HG03280 (cell line): ENCODE data around the gene FSHR.

Source experiments
- ATAC-seq: cut with Tn5 transposase; IDR thresholded peaks from one replicate; pipeline ENCODE4 v1.9.1; 2021; ENCODE audit warnings: mild to moderate bottlenecking, moderate library complexity; ENCODE audit not compliant: unreplicated experiment

FSHR gene

DNA sequence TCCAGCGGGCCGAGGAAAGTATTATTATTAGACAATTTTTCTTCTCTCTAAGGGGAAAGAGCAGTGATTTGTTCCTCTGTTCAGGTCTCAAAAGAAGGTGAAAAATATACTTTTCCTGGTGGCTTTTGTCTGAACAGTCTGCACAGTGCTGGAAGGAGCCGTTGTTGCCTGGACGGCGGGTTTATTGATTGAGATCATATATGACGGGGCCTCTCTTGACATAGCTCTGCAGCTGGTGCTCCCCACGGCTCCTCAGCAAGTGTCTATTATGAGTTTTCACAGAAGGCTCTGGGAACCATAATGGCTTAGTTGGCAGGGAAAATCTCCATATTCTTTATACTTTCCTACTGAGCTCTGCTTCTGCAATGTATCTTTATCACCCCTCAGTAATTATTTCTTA is 42.9 kb downstream of the FSHR start:
- no peak for ATAC-seq

- no peak for ATAC-seq
These were observed 43.3 kb downstream of the FSHR start for GRCh38 chr2:49111006-49111405.

- no peak for ATAC-seq
These were observed 43.7 kb downstream of the FSHR start for GRCh38 chr2:49110571-49110970.

- ATAC-seq: no peak
These were observed 45.5 kb downstream of the FSHR start for GRCh38 chr2:49108851-49109250.

DNA sequence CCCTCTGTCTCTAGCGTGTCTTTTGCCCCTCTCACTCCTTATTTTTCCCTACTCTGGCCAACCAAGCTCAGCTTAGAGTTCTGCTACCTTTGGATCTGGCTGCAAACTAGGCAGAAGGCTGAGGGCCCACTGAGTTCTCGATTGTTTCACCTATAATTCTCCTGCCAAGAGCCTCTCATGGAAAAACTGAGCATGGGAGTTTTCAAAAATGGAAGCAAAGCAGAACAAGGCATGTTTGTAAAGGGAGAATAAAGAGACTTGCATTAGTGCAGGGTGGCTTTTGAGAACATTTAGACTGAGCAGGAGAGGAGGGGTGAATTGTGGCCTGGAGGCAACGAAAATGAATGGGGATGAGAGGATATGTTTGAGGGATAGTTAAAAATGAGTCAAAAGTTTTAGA is 45.9 kb downstream of the FSHR start:
- ATAC-seq: no peak

GRCh38 chr2:49105506-49105905 is 48.8 kb downstream of the FSHR start:
- ATAC-seq: no peak

- no peak for ATAC-seq
These were observed 52.2 kb downstream of the FSHR start for GRCh38 chr2:49102146-49102545.

DNA sequence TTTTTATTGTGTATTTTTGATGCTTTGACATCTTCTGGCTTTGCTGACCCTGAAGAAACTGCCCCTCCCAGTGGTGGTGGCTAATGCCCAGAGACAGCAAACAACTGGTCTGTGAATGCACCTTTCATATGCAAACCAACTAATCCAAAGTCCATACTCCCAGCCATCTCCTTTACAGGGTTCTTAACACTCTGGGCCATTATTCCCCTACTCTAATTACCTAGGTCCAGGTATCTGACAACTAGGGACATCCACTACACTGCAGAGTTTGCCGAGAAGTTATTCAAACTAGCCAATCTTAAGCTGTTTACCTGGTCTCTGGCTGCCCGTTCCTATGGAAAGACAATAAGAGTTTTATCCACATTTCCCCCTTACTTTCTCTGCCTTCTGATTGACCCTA is 73.6 kb downstream of the FSHR start:
- no peak for ATAC-seq

DNA sequence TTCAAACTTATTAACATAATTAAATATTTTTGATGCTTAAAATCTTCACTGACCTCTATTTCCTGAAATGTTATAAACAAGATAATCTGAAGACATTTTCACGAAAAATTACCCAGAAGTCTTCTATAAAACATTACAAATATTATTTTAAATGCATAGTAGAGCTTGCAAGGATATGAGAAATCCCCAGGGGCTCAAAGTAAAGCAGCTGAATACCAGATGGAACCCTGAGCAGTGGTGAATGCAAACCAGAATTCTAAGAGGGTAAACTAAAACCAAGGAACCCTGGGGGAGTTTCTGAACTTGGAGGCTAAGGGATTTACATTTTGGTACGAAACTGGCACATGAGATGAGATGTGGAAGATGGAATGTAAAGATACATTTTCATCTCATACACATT is 83.6 kb downstream of the FSHR start:
- ATAC-seq: no peak

DNA sequence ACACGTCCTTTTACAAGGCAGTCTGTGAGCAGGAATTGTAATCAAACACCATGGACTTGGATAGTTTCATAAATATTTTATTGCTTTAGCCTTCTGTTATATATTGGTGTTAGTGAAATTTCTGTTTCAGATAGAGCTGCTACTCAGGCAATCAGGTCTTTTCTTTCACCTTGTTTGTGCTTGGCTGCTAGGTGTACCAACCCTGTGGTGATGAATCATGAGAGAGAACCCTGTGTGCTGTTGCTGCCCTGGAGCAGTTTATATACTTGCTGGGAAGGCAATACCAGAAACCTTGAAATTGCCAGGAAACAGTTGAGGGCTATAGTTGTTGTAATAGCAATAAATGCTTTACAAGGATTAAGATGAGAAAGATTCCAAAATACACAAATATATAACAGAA is 84.5 kb downstream of the FSHR start:
- no peak for ATAC-seq

GRCh38 chr2:49068613-49069012 is 85.7 kb downstream of the FSHR start:
- no peak for ATAC-seq

- ATAC-seq: no peak
These were observed 86.3 kb downstream of the FSHR start for GRCh38 chr2:49067971-49068370.

DNA sequence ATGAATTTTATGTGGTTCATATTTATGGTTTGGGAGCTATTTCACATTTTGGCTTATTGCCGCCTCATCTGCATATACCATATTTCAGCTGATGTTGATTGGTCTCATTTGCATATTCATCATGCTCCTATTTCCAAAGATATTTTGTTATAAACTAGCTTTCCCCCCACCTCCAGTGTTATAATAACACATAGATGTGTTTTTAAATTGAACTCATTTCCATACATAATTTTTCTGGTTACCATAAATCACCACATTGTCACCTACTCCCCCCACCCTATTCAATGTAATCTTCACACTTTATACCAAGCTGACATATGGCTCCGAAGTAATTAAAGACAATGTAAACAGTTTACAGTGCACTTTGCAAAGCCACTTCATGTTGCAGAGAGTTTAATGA is 101.2 kb downstream of the FSHR start:
- no peak for ATAC-seq

DNA sequence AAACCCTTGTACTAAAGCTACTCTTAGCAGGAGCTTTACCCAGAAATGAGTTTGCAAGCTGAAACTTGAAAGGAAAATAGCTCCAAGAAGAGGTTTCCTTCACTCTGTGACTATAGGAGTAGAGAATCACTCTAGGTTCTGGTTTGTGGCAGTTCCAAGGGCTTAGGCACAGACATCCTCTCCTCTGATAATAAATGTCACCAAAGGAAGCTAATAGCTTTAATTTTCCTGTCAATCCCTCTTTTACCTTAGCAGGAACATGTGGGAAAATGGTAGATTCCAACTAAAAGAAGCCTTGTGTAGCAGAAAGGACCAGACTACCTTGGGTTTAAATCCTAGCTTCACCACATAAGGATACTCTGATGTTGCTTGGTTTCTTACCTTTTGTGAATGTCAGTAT is 104.0 kb downstream of the FSHR start:
- no peak for ATAC-seq

DNA sequence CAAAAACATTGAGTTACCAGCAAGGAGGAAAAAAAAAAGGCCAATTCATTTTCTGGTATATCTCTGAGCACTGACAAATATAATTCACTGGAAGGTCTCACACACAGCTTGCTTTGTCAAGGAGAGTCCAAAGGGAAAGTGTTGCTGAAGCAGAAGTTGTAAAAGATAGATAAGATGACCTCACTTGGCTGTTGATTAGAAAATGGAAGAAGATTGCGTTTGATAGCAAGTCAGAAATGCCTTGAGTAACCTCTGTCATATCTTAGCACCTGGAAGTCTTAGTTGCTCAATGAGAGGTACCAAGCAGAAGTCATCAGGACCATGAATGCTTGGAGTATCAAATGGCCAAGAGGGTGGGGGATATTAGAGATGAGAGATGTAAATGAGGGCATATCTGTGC is 105.2 kb downstream of the FSHR start:
- no peak for ATAC-seq

DNA sequence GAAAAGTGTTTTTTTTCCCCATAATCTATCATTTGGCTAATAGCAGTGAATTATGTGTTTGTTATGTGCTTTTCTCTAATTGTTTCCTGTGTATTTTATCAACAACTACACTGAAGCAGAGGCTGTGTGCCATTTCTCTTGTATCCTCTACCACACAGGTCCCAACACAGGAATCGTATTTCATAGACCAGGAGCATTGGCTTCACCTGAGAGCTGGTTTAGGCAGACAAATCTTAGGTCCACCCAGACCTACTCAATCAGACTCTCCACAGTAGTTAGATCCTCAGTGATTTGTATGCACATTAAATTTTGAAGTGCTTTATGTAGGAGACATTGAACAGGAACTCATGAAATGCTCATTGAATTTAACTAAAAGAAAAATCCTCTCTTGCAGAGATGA is 109.2 kb downstream of the FSHR start:
- ATAC-seq: no peak

GRCh38 chr2:49044350-49045079 is 109.8 kb downstream of the FSHR start:
- ATAC-seq: no peak

- ATAC-seq: no peak
These were observed 110.8 kb downstream of the FSHR start for GRCh38 chr2:49043405-49043982.

DNA sequence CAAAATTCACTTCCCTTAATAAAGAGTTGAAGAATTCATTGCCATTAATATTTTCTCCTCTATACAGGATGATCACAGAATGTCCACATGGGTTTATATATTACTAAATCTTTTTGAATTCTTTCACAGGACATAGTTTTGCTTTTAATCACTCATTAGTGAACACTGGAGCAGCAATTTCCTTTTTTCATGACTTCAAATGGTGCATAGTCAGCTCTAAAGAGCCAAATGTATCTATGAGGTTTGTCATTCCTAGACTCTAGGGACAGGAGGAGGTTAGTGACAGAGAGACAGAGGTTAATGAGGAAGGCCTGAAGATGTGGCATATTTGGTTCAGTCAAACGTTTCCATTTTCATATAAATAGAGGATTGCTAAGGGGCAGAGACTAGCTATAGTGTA is 111.8 kb downstream of the FSHR start:
- ATAC-seq: no peak

DNA sequence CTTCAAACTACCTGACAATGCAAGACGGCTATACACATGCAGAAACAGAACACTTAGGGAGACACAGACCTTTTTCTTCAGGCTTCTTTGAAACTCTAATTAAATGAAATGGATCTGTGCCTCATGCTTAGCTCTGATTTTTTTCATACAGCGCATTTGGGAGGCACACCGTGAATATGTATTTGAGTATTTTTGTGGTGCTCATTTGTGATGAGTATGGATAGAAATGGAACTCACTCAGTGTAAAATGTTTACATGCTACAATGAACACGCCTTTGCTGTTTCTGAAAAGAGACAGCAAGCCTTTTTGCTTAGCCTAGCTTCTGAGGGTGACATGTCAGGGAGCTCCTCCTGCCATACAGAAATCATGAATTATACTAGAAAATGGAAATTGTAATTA is 113.3 kb downstream of the FSHR start:
- no peak for ATAC-seq

GRCh38 chr2:49037197-49037596 is 117.1 kb downstream of the FSHR start:
- no peak for ATAC-seq

- no peak for ATAC-seq
These were observed 118.8 kb downstream of the FSHR start for GRCh38 chr2:49035481-49035880.
